Naive B cell (primary cell): ENCODE results near the gene ARFGAP1. TPM values are rescaled to one million over a fixed set of nuclear protein-coding genes. Genes with fewer than 3 reads are reported as not detected.

Experiments used
- ATAC-seq, 2 donors: fragments of 150-1000 bp; cut with Tn5 transposase; 2 replicates each; pipeline ENCODE4 v1.10.0; 2021; ENCODE audit warnings: low read depth in 2 of 2, mild to moderate bottlenecking in 2 of 2, moderate library complexity in 2 of 2
- DNase-seq: peaks from one replicate; pipeline ENCODE4 v3.0.0; 2022
- H3K27ac Mint-ChIP-seq, 6 donors: one replicate each; pipeline ENCODE4 v1.8.0; 2020 to 2022; ENCODE audit warnings: mild to moderate bottlenecking in 6 of 6, mixed read lengths in 6 of 6, moderate library complexity in 5 of 6, inconsistent platforms in 2 of 6
- H3K27me3 Mint-ChIP-seq, 3 donors: one replicate each; pipeline ENCODE4 v1.8.0; 2021 to 2022; ENCODE audit warnings: mixed read lengths in 3 of 3, mild to moderate bottlenecking in 1 of 3
- H3K36me3 Mint-ChIP-seq, 2 donors: one replicate each; pipeline ENCODE4 v1.8.0; 2020 to 2022; ENCODE audit warnings: mixed read lengths in 2 of 2, inconsistent platforms in 1 of 2, mild to moderate bottlenecking in 1 of 2
- H3K4me1 Mint-ChIP-seq, 3 donors: one replicate each; pipeline ENCODE4 v1.8.0; 2020 to 2022; ENCODE audit warnings: mixed read lengths in 3 of 3, inconsistent platforms in 1 of 3, mild to moderate bottlenecking in 1 of 3, moderate library complexity in 1 of 3
- H3K4me3 Mint-ChIP-seq, 8 donors: one replicate each; pipeline ENCODE4 v1.8.0; 2020 to 2022; ENCODE audit warnings: mild to moderate bottlenecking in 8 of 8, mixed read lengths in 8 of 8, moderate library complexity in 8 of 8, inconsistent platforms in 2 of 8
- H3K9me3 Mint-ChIP-seq, 7 donors: one replicate each; pipeline ENCODE4 v1.8.0; 2020 to 2022; ENCODE audit warnings: mixed read lengths in 7 of 7, mild to moderate bottlenecking in 5 of 7, inconsistent platforms in 2 of 7, moderate library complexity in 1 of 7
- polyA plus RNA-seq, 6 donors: library from polyadenylated mRNA; unstranded; fragments of 300-500 nt; fragmentation: Illumina TruSeq; gene quantifications; one replicate each; pipeline ENCODE4 v1.2.3, GENCODE V29; 2021; ENCODE audit warnings: low read depth in 6 of 6

Gene ARFGAP1
- polyA plus RNA-seq, 6 donors from 2014 or later = 8.2 to 17.7 (median 11.7) TPM

DNA sequence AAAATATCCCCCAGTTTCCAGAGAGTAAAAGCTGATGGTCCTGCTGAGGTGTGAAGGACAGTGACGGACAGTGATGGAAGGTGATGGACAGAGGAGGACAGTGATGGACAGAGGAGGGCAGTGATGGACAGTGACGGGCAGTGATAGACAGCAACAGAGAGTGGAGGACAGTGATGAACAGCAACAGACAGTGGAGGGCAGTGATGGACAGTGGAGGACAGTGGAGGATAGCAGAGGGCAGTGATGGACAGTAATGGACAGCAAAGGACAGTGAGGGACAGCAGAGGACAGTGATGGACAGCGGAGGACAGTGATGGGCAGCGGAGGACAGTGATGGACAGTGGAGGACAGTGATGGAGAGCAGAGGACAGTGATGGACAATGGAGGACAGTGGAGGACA lies 15.7 kb upstream of the ARFGAP1 start:
- H3K9me3 Mint-ChIP-seq = no peaks in the 10 kb centered on the region
- H3K36me3 Mint-ChIP-seq = no peaks in the 10 kb centered on the region
- peaks cover 39 to 78% (median 72%) of the 10 kb centered on the region in 3 donors for H3K27me3 Mint-ChIP-seq
- no peak overlapping the region for H3K4me3 Mint-ChIP-seq
- DNase-seq (no peak), ATAC-seq (no peak)
- H3K27ac Mint-ChIP-seq = no peak overlapping the region
- peaks cover 8 to 15% (median 11%) of the 10 kb centered on the region in 3 donors for H3K4me1 Mint-ChIP-seq

DNA sequence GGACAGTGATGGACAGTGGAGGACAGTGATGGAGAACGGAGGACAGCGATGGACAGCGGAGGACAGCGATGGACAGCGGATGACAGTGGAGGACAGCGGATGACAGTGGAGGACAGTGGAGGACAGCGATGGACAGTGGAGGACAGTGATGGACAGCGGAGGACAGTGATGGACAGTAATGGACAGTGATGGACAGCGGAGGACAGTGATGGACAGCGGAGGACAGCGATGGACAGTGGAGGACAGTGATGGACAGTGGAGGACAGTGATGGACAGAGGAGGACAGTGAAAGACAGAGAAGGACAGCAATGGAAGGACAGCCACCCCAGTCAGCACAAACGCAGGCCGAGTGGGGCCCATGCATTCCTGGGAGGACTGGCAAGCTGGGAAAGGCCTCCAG lies 15.0 kb upstream of the ARFGAP1 start:
- ATAC-seq (no peak), DNase-seq (no peak)
- Mint-ChIP-seq H3K4me3 (peak overlapping the region in 1 of 8 donors; percentile 54), H3K27ac (peak overlapping the region in 1 of 6 donors; percentile 67), H3K4me1 (peaks cover 7 to 14% (median 14%) of the 10 kb centered on the region in 3 donors), H3K36me3 (no peaks in the 10 kb centered on the region), H3K9me3 (no peaks in the 10 kb centered on the region), H3K27me3 (peaks cover 38 to 77% (median 72%) of the 10 kb centered on the region in 3 donors)

- H3K4me3 Mint-ChIP-seq = no peak overlapping the region
- H3K9me3 Mint-ChIP-seq = no peaks in the 10 kb centered on the region
- no peak for ATAC-seq
- peaks cover 33 to 82% (median 74%) of the 10 kb centered on the region in 3 donors for H3K27me3 Mint-ChIP-seq
- H3K27ac Mint-ChIP-seq = no peak overlapping the region
- H3K36me3 Mint-ChIP-seq = no peaks in the 10 kb centered on the region
- H3K4me1 Mint-ChIP-seq = peaks cover 0 to 11% (median 8%) of the 10 kb centered on the region in 3 donors
- DNase-seq = no peak
These were observed 13.8 kb upstream of the ARFGAP1 start for GRCh38 chr20:63258781-63259180.

GRCh38 chr20:63259734-63260460 lies 12.7 kb upstream of the ARFGAP1 start:
- Mint-ChIP-seq H3K9me3 (peaks cover 0 to 1% (median 0%) of the 10 kb centered on the region in 7 donors), H3K4me1 (peaks cover 0 to 8% (median 7%) of the 10 kb centered on the region in 3 donors), H3K27ac (no peak overlapping the region), H3K27me3 (peaks cover 33 to 88% (median 79%) of the 10 kb centered on the region in 3 donors), H3K36me3 (no peaks in the 10 kb centered on the region), H3K4me3 (no peak overlapping the region)
- ATAC-seq (no peak), DNase-seq (no peak)

GRCh38 chr20:63260521-63260920 lies 12.1 kb upstream of the ARFGAP1 start:
- no peak overlapping the region for H3K4me3 Mint-ChIP-seq
- H3K4me1 Mint-ChIP-seq = peaks cover 0 to 7% (median 6%) of the 10 kb centered on the region in 3 donors
- H3K27me3 Mint-ChIP-seq = peaks cover 26 to 88% (median 72%) of the 10 kb centered on the region in 3 donors
- no peaks in the 10 kb centered on the region for H3K36me3 Mint-ChIP-seq
- ATAC-seq (no peak), DNase-seq (no peak)
- no peak overlapping the region for H3K27ac Mint-ChIP-seq
- peaks cover 0 to 1% (median 0%) of the 10 kb centered on the region in 7 donors for H3K9me3 Mint-ChIP-seq

DNA sequence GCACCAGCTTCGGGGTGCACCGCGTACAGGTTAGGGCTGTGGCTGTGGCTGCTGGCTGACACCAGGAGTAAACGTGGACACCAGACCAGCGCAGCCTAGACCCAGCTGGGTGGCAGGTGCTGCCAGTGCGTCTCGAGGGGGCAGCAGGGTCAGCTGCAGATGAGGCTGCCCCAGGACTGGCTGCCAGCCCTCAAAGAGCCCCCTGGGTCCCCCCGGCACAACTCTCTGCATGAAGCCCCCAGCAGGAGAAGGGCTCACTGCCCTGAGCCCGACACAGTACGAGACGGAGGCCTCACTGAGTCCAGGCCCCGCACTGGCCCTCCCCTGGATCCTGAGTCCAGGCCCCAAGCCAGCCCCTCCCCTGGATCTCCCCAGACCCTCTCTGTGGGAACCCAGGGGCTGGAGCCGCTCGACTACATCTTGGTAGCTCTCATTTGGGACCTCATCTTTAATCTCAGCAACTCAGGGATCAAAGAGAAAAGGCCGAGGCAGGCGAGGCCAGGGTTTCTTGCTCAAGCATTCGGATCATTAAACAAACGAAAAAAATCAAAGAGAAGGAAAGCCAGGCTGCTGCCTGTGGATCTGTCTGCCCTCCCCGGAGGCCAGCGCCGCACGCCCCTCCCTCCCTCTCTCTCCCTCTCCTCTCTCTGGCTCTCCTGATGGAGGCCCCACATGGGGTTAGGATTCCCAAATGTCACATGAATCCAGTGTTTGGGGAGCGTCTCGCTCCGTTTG lies 11.4 kb upstream of the ARFGAP1 start:
- H3K9me3 Mint-ChIP-seq = peaks cover 0 to 1% (median 0%) of the 10 kb centered on the region in 7 donors
- peaks cover 0 to 7% (median 5%) of the 10 kb centered on the region in 3 donors for H3K4me1 Mint-ChIP-seq
- no peak overlapping the region for H3K4me3 Mint-ChIP-seq
- DNase-seq (no peak), ATAC-seq (no peak)
- H3K27ac Mint-ChIP-seq = no peak overlapping the region
- peaks cover 21 to 85% (median 65%) of the 10 kb centered on the region in 3 donors for H3K27me3 Mint-ChIP-seq
- H3K36me3 Mint-ChIP-seq = no peaks in the 10 kb centered on the region

GRCh38 chr20:63261795-63262528 lies 10.7 kb upstream of the ARFGAP1 start:
- H3K36me3 Mint-ChIP-seq = no peaks in the 10 kb centered on the region
- H3K4me1 Mint-ChIP-seq = peaks cover 0 to 7% (median 5%) of the 10 kb centered on the region in 3 donors

GRCh38 chr20:63262836-63263235 lies 9.8 kb upstream of the ARFGAP1 start:
- DNase-seq = no peak
- peaks cover 0 to 5% (median 4%) of the 10 kb centered on the region in 3 donors for H3K4me1 Mint-ChIP-seq
- no peak overlapping the region for H3K27ac Mint-ChIP-seq
- no peaks in the 10 kb centered on the region for H3K36me3 Mint-ChIP-seq
- ATAC-seq = no peak
- H3K9me3 Mint-ChIP-seq = peaks cover 0 to 1% (median 0%) of the 10 kb centered on the region in 7 donors
- H3K27me3 Mint-ChIP-seq = peaks cover 16 to 78% (median 59%) of the 10 kb centered on the region in 3 donors
- no peak overlapping the region for H3K4me3 Mint-ChIP-seq

More at GRCh38 chr20:63261795-63262528, 10.7 kb upstream of the ARFGAP1 start:
- Mint-ChIP-seq H3K27ac (no peak overlapping the region), H3K27me3 (peaks cover 15 to 78% (median 59%) of the 10 kb centered on the region in 3 donors), H3K4me3 (peak overlapping the region in 1 of 8 donors; percentile 11), H3K9me3 (peaks cover 0 to 1% (median 0%) of the 10 kb centered on the region in 7 donors)
- ATAC-seq = no peak
- DNase-seq = no peak

DNA sequence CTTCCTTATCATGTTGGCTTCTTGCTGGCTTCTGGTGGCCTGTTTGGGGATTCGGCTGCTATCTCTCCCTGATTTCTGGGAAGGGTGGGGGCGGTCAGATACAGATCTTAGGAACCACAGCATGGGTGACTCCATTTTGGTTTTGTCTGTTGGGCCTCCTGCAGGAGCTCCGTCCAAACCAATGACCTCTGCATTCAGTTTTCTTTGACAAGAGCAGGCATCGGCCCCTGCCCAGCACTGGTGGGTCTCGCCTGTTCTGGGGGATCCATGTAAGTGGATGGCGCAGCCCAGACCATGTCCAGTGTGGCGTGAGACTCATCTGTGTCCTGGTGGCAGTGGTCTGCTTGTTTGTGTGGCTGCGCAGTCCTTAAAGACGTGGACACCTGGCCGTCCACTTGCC lies 8.6 kb upstream of the ARFGAP1 start:
- ATAC-seq (no peak), DNase-seq (no peak)
- Mint-ChIP-seq H3K36me3 (no peaks in the 10 kb centered on the region), H3K4me3 (no peak overlapping the region), H3K9me3 (peaks cover 0 to 1% (median 0%) of the 10 kb centered on the region in 7 donors), H3K27ac (no peak overlapping the region), H3K27me3 (peaks cover 10 to 79% (median 53%) of the 10 kb centered on the region in 3 donors), H3K4me1 (peaks cover 0 to 5% (median 4%) of the 10 kb centered on the region in 3 donors)

DNA sequence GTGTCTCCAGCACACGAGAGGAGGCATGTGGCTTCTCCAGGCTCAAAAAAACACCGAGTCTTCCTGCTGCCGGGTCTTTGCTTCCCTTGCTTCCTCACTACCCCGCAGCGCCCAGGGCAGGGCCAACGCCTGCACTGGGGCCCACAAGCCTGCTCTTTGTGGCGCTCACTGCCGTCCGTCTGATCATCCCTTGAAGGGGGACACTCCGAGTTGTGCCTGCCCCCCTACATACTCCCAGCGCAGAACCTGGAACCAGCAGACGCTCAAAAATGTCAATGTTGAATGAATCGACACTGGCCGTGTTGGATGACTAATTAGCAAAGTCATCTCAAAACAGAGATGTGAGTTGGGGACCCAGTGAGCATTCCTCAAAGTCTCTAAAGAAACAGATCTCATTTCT lies 8.1 kb upstream of the ARFGAP1 start:
- DNase-seq = no peak

DNA sequence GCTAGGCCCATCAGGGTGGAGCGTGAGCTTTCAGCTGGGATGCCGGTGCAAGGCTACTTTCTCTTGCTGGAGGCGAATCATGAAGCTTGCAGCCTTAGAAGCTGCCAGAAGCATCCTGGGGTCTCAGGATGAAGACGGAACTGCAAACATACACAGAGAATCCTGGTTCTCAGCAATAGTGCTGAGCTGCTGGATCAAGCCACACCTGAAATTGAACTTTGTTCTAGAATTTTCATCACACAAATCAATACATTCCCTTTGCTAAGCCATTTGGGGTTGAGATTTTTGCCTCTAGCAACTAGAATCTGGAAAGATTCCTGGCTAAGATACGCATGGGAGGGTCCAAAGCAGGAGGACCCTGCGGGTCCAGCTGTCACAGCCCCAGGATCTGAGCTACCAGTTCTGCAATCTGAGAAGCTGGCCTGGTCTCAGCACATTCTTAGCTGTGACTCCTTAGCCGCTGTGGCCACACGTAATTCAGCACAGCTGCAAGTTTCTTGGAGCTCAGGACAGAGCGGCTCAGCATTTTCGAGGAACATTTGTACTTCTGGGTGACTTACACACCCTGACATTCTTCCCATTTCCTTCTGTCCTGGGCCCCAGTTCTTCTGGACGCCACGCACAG lies 6.6 kb upstream of the ARFGAP1 start:
- ATAC-seq = no peak
- H3K4me3 Mint-ChIP-seq = no peak overlapping the region
- no peak overlapping the region for H3K27ac Mint-ChIP-seq
- H3K36me3 Mint-ChIP-seq = no peaks in the 10 kb centered on the region
- peaks cover 0 to 1% (median 0%) of the 10 kb centered on the region in 7 donors for H3K9me3 Mint-ChIP-seq
- peaks cover 4 to 5% (median 4%) of the 10 kb centered on the region in 3 donors for H3K4me1 Mint-ChIP-seq
- peaks cover 14 to 60% (median 39%) of the 10 kb centered on the region in 3 donors for H3K27me3 Mint-ChIP-seq
- no peak for DNase-seq

More for the DNA sequence above, 8.1 kb upstream of the ARFGAP1 start:
- Mint-ChIP-seq H3K4me3 (no peak overlapping the region), H3K9me3 (peaks cover 0 to 1% (median 0%) of the 10 kb centered on the region in 7 donors), H3K4me1 (peaks cover 0 to 5% (median 4%) of the 10 kb centered on the region in 3 donors), H3K27ac (no peak overlapping the region), H3K27me3 (peaks cover 10 to 73% (median 48%) of the 10 kb centered on the region in 3 donors), H3K36me3 (no peaks in the 10 kb centered on the region)
- ATAC-seq = no peak

DNA sequence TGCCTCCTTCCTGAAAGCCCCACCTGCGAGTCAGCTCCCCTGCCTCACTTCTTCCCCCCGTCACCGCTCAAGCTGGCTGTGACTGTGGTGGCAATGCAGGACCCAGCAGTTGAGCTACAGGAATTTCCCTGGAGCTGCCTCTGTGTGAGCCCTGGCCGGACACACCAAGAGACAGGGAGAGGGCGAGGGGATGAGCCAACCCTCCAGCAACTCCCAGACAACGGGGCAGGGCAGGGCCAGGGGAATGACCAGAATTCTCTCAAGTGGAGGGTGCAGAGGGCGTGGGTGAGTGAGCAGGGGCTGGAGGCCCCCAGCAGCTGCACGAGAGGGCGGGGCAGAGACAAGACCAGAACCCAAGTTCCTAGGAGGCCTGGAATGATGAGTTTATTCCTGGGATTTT lies 4.9 kb upstream of the ARFGAP1 start:
- H3K27ac Mint-ChIP-seq = peak overlapping the region in 1 of 6 donors; percentile 86

More for the DNA sequence above, 4.9 kb upstream of the ARFGAP1 start:
- peaks cover 0 to 1% (median 0%) of the 10 kb centered on the region in 7 donors for H3K9me3 Mint-ChIP-seq
- H3K4me3 Mint-ChIP-seq = peak overlapping the region in 2 of 8 donors; percentile 45 to 59
- H3K36me3 Mint-ChIP-seq = no peaks in the 10 kb centered on the region
- ATAC-seq (no peak), DNase-seq (no peak)
- peaks cover 4 to 12% (median 5%) of the 10 kb centered on the region in 3 donors for H3K4me1 Mint-ChIP-seq
- H3K27me3 Mint-ChIP-seq = peaks cover 9 to 44% (median 31%) of the 10 kb centered on the region in 3 donors
